GM19463 (cell line): ENCODE measurements around the gene FAM193B.

Experiments used
- ATAC-seq: cut with Tn5 transposase; IDR thresholded peaks from one replicate; pipeline ENCODE4 v1.9.1; 2021; ENCODE audit warnings: mild to moderate bottlenecking, moderate library complexity; ENCODE audit not compliant: unreplicated experiment

FAM193B gene

DNA sequence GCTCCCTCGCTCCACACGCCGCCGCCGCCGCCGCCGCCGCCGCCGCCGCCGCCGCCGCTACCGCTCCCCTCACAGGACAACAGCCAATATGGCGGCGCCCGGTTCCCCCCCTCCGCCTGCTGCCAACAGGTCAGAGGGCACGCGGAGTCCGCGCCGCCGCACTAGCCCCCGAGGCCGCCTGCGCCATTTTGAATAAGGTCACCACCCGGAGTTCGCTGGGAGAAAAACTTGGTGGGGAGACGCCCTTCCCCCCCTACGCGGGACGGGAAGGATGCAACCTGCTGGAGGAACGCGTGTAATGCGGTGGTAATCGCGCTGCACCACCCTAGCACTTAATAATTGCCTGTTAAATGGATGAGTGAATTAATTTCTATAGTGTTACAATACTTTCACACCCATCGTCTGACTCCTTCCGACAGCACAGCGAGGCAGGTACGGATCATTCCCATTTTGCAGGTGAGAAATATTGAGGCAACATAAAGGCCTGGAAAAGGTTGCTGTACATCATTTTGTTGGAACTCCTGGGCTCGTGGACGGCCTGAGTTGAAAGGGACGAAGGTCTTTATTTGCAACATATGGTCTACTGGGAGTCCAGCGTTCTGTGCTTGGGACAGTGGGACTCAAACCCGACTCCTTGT lies at the start of gene FAM193B:
Gene FAM193B (minus strand): TSS at position 90 of the 638 bp plus-strand sequence. CDS start 105 bp downstream, outside the sequence.
- ATAC-seq, result peak; percentile 94

DNA sequence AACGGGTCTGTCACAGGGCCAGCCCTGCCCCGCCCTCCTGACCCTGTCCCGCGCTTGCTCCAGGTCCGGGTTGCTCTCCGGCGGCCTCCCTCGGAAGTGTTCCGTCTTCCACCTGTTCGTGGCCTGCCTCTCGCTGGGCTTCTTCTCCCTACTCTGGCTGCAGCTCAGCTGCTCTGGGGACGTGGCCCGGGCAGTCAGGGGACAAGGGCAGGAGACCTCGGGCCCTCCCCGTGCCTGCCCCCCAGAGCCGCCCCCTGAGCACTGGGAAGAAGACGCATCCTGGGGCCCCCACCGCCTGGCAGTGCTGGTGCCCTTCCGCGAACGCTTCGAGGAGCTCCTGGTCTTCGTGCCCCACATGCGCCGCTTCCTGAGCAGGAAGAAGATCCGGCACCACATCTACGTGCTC lies 49.8 kb upstream of the FAM193B start:
- ATAC-seq, result no peak

DNA sequence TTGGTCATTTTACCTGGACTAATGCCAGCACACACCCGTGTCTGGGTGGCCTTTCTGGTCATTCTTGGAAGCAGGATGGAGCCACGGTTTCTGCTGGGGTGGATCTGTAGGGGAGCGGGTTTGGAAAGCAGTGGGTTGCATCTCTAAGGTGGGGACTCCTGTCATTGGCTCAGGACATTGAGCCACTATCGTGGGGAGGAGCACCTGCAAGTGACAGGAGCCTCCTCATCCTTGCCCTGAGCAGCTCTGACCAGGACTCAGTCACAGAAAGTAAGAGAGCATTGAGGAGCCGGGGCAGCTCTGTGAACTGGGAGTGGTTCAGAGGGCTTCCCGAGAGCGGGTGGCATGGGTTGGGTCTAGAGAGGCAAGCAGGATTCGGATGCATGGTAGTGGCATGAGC lies 49.3 kb upstream of the FAM193B start:
- no peak for ATAC-seq

DNA sequence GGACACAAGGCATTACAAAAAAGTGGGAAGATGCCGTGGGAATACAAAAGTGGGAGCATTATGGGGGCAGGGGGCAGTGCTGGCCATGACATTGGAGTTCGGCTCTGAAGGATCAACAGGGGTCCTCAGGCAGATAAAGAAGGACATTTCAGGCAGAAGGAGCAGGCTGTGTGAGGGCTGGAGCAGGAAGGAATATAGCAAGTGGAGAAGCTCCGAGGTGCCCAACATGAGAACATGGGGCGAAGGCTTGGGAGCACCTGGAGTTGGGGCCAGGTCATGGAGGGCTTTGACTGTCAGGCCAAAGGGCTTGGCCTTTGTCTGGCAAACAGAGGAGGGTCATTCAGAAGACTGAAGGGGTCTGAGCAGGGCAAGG lies 48.1 kb upstream of the FAM193B start:
- ATAC-seq, result no peak

DNA sequence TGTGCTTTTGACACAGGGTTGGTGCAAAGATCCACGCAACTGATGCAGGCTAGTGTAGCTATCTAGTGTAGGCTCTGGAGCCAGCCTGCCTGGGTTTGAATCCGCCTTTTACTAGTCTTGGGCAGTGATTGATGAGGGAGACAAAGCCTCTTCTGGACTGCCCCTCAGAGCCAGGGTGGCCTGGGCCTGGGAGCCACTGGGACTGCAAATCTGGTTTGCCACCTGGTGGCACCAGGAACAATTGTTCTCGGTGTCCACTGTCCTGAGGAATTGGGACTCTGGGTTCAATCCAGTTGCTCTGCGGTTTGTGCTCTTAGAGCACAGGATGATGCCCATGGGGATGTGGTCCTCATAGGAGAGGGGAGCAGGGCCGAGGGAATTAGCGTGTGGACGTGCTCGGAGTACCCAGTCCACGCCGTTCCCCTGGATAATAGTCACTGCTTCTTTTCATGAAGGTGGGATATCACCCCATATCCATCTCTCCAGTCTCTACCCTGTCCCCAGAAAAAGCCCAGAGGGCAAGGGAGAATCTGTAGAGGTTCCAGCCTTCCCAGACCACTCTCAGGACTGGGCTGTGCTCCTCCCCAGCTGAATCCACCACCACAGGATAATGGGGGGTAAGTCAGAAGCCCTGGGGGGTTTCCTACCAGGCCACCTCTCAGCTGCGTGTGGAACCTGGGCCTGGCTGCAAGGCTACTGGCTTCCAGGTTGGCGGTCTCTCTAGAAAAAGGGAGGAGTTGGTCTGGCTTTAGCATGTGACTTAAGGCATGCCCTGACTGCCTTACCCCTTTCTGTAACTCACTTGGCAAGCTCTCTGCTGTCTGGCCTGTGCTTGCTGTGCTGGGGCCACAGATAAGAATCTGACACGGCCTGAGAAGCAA lies 47.5 kb upstream of the FAM193B start:
- no peak for ATAC-seq

DNA sequence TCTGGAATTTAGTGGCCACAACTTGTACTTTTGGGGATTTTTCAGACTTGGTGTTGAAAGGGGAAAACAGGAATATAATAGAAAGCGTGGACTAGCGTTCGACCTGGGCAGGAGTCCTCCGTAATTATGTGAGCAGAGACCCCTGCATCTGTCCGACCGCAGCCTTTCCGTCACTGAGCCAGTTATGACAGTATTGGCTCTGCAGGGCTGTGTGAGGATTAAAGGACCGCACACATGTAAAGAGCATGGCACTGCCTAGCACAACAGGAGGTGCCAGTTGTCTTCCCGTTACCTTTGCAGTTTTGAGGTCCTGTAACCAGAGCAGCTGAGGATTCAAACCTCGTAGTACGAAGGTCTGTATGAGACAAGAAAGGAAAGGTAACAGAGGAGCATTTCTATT lies 46.8 kb upstream of the FAM193B start:
- ATAC-seq, result no peak

DNA sequence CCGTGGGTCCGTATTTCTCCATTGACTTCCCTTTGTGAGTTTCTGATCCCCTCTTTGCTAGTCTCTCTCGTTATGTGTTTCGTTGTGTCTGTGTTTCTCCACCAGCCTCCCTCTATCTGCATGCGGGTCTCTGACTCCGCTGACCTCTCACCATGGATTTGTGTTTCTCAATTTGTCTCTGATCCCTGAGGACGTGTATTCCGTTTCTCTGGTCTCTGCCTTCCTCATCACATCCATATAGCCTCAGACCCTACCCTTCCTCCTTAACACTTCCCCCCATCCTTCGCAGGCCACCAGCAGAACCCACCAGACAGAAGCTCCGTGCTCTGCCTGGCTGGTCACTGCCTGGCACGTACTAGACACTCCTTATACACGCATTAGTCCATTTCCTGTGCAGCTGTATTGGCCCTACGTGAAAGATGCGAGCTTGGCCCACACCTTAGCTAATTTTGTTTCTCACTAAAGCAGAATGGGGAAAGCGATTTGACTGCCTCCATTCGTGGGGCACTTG lies 46.2 kb upstream of the FAM193B start:
- ATAC-seq, result peak; percentile 3

DNA sequence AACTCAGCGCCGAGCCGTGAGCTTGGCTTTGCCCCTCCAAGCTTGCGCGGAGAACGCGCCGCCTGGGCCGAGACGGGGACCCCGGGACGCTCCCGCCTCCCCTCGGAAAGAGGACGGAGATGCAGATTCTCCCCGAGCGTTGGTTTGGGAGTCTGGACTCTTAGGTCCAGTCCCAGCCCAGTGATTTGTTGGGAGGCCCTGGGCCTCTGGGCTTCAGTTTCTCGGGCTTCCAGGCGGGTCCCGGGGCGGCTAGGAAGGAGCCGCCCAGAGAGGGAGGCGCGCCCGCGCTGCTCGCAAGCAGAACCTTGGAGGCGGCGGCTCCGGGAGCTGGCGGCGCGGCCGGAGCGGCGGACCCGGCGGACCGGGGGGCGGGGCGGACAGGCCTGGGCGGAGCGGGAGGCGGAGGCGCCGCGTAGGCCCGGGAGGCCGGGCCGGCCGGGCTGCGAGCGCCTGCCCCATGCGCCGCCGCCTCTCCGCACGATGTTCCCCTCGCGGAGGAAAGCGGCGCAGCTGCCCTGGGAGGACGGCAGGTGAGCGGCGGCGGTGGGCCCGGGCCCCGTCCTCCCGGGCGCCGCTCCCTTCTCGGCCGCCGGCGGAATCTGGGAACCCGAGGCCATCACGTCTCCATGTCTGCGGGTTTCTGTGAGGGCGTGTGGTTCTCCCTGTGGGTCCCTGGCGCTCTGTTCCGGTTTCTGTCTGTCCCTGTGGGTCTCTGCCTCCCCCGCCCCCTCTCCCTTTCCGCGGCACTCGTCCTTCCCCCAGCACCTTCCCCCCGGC lies 45.6 kb upstream of the FAM193B start, which contains the start of gene B4GALT7:
Gene B4GALT7 (plus strand): TSS at position 402 of the 777 bp plus-strand sequence. CDS start 79 bp downstream, at position 481.
- peak; percentile 83 for ATAC-seq

DNA sequence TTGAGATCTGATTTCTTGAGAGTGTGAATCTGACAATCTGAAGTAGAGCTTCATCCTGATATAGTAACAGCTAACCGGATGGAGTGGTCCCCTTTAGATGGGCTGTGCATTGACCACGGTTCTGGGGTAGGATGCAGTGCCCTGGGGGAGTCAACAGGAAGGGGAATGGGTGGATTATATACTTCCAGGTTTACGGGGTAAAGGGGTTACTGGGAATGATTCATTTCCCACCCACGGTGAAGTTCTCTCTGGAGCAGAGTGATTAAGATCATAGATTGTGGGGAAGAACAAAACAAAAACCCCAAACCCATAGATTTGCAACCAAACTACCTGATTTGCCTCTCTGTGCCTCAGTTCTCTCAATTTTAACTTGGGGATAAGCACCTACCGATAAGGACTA lies 44.1 kb upstream of the FAM193B start:
- ATAC-seq, result no peak

DNA sequence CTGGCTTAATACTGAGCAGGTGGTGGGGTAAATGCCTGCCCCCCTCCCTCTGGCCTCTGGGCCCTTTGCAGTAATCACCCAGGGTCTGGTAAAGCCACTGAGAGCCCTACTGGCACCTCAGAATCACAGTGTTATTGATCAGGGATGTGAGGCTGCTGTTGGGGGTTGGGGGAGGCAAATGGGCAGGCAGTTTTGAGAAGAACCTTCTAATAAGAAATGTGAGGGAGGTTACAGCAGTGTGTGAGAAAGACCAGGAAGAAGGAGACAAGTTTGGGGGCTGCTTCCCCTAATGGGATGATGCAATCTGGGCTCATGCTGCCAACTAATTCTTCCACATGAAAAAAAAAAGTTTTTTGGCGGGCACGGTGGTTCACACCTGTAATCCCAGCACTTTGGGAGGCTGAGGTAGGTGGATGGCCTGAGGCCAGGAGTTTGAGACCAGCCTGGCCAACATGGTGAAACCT lies 42.4 kb upstream of the FAM193B start:
- ATAC-seq, result no peak

DNA sequence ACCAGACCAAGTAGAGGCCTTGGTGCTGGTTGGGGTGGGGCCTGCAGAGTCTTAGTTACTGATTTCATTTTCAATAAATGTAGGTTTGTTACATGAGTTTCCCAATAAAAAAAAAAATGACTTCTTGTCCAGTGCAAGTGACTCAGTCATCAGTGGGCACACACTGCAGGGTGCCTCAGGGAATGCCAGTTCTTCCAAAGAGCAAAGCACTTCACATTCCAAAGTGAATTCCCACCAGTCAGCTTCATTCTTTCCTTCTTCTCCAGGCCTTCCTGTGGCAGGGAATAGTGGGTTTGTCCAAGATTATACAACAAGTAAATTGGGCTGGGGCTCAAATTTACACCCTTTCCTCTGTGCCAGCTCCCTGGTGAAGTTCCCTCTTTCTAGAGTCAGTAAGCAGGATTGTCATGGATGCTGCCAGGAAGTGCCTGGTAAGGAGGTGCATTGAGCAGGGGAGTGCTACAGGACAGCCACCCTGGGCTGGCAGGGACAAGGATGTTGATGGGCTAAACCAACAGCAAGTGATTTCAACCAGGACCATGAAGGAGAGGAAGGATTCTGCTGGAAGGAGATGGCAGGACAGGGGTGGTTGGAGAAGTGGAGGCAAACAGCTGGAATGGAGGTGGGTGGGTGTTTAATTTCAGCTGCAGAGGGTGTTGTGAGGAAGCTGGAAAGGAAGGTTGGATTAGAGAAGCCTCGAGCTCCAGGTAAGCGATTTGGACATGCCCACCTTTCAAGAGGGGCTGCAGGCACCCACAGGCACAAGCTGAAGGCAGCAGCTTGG lies 41.8 kb upstream of the FAM193B start:
- ATAC-seq, result no peak

DNA sequence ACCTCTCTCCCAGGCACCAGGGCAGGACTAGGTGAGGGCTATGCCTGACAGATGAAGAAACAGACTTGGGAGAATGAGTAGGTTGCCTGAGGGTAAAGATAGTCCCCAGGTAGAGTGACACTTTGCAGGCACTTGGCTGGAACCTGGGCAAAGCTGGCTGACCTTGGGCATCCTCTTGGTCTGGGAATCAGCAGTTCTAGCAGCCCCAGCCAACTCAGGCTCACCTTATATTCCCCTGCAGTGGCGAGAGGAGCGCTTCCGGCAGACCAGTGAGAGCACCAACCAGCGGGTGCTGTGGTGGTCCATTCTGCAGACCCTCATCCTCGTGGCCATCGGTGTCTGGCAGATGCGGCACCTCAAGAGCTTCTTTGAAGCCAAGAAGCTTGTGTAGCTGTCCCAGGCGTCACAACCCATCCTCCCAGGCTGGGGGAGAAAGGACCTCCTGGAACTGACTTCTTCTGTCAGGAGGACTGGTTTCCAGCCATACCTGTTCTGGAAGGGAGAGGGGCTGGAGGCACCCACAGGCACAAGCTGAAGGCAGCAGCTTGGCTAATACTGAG lies 40.7 kb upstream of the FAM193B start:
- ATAC-seq, result no peak

DNA sequence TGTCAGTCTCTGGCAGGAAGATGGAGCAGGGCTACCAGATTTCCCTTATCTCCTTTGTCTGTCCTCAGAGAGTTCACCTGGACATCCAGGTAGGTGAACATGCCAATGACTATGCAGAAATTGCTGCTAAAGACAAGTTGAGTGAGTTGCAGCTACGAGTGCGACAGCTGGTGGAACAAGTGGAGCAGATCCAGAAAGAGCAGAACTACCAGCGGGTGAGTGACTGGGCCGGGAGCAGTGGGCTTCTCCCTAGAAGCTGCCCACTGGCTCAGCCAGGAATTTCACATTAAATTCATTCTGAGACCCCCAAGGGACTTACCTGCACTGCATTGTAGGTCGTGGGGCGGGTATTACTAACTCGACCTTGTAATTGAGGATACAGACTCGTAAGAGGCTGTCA lies 39.7 kb upstream of the FAM193B start:
- no peak for ATAC-seq

DNA sequence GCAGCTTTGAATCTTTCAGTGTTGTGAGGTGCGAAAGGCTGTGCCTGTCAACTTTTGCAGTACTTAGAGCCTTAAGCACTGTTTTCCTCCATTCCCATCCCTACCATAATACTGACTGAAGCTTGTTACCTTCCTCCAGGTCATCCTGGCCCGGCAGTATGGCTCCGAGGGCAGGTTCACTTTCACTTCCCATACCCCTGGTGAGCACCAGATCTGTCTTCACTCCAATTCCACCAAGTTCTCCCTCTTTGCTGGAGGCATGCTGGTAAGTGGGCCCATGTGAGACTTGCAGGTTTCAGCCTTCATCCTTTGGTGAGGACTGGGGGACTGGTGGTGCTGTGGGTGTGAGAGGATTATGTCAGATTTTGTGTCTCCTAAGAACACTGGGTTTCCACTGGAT lies 39.1 kb upstream of the FAM193B start:
- ATAC-seq, result no peak

DNA sequence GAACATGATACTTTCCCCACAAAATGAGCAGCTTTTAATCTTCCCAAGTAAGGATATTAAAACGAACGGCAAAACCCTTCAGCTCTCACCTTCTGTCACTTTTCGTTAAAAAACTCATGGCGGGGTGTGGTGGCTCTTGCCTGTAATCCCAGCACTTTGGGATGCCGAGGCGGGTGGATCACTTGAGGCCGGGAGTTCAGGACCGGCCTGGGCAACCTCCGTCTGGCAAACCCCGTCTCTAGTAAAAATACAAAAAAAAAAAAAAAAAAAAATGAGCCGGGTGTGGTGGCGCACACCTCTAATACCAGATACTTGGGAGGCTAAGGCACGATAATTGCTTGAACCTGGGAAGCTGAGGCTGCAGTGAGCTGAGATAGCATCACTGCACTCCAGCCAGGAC lies 38.5 kb upstream of the FAM193B start:
- ATAC-seq, result no peak

DNA sequence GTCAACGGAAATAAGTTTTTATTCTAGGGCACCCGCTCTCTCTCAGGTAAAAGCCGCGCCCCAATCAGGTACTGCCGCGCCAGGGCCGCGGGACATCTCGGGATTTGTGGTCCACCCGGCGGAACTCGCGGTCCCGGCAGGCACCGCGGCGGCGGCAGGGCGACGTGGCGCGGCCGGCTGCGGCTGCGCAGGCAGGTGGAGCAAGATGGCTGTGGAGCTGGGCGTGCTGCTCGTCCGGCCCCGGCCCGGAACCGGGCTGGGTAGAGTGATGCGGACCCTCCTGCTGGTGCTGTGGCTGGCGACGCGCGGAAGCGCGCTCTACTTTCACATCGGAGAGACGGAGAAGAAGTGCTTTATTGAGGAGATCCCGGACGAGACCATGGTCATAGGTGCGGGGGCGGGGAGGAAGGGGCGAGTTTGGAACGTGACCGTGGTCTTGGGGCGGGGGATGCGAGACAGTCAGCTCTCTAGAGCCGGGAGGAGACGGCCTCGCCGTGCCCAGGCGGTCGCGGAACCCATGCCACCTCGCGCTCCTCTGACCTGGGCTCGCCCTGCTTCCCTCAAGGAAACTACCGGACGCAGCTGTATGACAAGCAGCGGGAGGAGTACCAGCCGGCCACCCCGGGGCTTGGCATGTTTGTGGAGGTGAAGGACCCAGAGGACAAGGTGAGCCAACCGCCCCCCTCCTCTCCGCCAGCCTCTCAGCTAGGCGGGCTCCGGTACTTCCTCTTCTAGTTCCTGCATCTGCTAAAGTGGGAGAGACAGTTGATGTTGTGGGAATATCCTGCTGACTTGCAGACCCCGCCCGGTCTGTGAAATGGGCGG lies 37.9 kb upstream of the FAM193B start, which contains the start of gene TMED9:
Gene TMED9 (plus strand): TSS at position 194 of the 825 bp plus-strand sequence. CDS start 12 bp downstream, at position 206.
- ATAC-seq, result peak; percentile 97

DNA sequence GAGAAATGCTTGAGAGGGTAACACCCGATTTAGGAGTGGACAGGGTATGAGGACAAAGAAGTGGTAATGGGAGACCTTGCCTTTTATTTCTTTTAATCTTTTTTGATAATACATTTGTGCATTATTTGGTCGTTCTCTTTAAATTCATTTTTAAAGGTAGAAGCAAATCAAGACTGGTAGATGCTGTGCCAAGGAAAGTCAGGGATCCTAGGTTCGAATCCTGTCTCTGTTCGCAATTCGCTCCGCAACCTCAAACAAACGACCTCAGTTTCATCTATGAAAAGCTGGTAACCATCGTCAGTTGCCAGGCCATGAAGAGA lies 37.3 kb upstream of the FAM193B start:
- no peak for ATAC-seq

DNA sequence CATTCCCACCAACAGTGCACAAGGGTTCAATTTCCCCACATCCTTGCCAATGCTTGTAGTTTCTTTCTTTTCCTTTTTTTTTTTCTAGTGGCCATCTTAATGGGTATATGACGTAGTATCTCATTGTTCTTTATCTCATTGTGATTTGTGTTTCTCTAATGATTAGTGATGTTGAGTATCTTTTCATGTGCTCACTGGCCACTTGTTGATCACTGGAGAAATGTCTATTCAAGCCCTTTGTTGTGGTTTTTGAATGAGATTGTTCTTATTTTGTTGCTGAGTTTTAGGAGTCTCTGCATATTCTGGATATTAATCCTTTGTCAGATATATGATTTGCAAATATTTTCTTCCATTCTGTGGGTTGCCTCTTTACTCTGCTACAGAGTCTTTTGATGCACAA lies 36.0 kb upstream of the FAM193B start:
- ATAC-seq, result no peak

DNA sequence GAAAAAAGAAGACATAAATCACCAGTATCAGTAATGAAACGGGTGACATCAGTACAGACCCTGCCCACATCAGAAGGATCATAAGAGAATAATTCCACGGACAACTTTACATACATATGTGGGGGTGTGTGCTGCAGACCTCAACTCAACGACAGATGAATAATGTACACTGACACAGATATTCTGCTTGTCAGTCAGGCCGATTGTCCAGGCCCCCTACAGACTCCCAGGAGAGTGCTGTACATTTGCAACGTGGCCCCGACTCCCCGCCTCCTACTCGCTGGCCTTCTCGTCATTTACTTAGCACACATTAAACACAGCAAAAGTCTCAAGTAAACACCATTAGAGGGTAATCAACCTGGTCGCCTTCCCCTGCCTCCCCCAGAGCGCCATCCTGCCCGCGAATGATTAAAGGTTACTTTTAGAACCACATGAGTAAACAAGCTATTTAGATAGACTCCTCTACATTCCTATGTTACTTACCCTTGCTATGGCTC lies 34.1 kb upstream of the FAM193B start:
- no peak for ATAC-seq
